GM19238 (cell line): Measurements from ENCODE around the gene OR5H6.
"Not testable (repeated sequence)": the region's sequence is repeated elsewhere in the genome, so short reads cannot be mapped to it uniquely, and the experiment has no call there.

ENCODE experiments used
- DNase-seq: peaks from one replicate; pipeline ENCODE4 v3.0.0; 2011; ENCODE audit warnings: low spot score; ENCODE audit not compliant: insufficient read length

Gene OR5H6

GRCh38 chr3:98263944-98264343 is at the start of gene OR5H6:
Gene OR5H6, plus strand, starts transcription at chr3:98264244. Its CDS starts 89 bp downstream, at chr3:98264333.
- no peak for DNase-seq

DNA sequence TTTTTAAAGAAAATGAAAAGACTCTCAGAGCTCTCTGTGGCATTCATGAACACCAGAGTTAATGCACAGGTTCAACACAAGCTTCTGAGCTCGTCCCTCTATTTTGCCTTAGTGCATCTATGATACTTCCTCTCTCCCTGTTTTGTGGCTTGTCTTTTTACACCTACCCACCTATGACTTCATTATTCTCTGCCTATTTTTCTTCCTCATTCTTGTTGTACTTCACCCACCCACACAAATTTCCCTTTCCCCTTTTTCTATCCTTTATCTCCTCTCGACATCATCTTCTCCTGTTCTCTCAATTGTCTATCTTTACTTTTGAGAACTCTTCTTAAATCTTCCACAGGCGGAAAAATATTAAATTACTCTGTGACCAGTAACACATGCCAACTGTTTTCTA is 49.0 kb upstream of the OR5H6 start:
- no peak for DNase-seq

GRCh38 chr3:98223907-98224672 is 40.0 kb upstream of the OR5H6 start:
- no peak for DNase-seq

DNA sequence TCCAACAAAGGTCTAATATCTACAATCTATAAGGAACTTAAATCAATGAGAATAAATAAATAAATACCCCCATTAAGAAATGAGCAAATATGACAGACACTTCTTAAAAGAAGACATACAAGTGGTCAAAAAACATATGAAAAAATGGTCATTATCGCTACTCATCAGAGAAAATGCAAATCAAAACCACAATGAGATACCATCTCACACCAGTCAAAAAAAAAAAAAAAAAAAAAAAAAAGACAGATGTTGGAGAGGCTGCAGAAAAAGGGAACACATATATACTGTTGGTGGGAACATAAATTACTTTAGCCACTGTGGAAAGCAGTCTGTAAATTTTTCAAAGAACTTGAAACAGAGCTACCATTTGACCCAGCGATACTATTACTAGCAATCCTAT is 31.6 kb upstream of the OR5H6 start:
- DNase-seq, result no peak

DNA sequence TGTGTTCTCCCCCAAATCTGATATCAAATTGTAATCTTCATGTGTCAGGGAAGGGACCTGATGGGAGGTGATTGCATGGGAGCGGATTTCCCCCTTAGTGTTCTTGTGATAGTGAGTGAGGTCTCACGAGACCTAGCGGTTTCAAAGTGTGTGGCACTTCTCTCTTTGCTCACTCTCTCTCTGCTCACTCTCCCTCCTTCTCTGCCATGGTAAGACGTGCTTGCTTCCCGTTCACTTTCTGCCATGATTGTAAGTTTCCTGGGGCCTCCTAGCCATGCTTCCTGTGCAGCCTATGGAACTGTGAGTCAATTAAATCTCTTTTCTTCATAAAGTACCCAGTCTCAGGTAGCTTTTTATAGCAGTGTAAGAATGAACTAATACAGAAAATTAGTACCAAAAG is 30.6 kb upstream of the OR5H6 start:
- no peak for DNase-seq

DNA sequence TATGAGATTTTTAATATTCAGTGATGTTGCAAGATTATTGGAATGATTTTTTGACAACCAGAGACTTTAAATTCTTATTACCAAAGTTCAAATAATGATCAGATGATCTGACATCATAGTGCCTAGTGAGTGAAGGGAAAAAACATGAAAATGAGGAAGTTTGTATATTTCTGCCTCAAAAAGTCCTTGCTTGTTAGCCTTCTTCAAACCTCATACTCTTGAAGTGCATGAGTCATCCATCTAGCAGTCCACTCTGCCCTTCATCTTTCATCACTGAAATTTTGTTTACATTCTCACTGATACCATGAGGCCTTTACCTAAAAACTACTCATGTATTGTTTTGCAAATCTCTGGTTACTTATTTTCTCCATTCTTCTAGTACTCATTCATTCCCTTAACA is 23.9 kb upstream of the OR5H6 start:
- DNase-seq, result no peak

GRCh38 chr3:98242155-98242554 is 21.9 kb upstream of the OR5H6 start:
- DNase-seq, result no peak

- DNase-seq, result no peak
Measured at GRCh38 chr3:98243843-98244242, 20.2 kb upstream of the OR5H6 start.

GRCh38 chr3:98246142-98246541 is 17.9 kb upstream of the OR5H6 start:
- DNase-seq, result no peak

DNA sequence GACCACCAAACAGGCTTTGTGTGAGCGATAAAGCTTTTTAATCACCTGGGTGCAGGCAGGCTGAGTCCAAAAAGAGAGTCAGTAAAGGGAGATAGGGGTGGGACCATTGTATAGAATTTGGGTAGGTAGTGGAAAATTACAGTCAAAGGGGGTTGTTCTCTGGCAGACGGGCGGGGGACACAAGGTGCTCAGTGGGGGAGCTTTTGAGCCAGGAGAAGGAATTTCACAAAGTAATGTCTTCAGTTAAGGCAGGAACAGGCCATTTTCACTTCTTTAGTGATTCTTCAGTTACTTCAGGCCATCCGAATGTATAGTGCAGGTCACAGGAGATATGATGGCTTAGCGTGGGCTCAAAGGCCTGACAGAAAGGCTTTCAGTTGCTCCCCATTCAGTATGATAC is 8.0 kb upstream of the OR5H6 start:
- DNase-seq, result not testable (repeated sequence)

- no peak for DNase-seq
Measured at GRCh38 chr3:98259707-98260106, 4.3 kb upstream of the OR5H6 start.

DNA sequence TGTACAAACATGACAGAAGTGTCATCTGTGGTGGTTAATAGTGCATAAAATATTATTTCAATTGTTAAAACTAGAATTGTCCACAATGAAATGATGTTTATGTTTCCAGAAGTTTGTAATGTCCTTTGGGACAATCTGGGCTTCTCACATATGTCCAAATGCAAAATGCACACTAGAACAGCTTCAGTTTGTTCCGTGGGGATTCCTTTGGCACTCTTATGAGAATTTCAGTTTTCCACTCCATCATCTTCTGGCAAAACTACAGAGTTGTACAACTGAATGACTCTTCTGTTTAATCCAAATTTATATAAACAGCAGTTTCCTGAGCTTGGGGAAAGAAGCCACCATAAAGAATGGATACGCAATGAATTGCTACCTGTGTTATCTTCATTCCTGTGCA is 2.0 kb upstream of the OR5H6 start:
- no peak for DNase-seq

GRCh38 chr3:98269846-98270245 is 5.8 kb downstream of the OR5H6 start:
- DNase-seq, result no peak

DNA sequence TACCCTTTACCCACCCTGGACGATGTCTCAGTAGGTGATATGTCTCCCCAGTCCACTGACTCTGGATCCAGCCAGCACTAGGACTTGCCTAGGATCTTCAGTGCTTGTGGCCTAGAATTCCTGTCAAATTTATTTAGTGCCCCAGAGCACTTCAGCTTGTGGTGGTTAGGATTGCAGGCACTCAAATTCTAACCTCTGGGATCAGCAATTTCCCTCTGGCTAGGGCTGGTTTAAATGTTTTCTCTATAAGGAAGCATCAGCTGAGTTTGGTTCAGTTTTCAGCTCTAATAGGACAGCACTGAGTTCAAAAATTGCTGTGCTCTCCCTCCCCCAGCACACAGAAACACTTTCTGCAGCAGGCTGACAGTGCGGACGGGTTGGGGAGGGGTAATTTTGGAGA is 8.1 kb downstream of the OR5H6 start:
- DNase-seq, result no peak

GRCh38 chr3:98274914-98275313 is 10.9 kb downstream of the OR5H6 start:
- no peak for DNase-seq

DNA sequence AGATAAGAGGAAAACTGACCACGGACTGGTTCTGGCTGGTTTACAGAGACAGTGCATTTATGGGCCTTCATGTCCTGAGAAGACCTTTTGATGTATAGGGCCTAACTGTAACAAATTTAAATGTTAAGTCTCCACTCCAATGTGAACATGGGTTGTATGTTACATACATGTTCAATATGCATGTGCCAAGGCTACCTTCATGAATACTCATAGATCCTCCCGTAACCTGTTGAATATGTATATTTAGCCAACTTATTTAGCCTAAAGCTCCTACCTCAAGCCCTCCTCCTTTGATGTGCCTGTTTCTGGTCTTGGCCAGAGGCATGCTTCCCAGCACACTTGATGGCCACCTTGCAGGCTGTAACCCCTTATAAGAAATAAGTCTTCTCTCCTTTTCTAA is 18.2 kb downstream of the OR5H6 start, which contains the start of gene OR5H2:
OR5H2 (plus strand) TSS at position 301 of the 400 bp plus-strand sequence. CDS start 398 bp downstream, outside the sequence.
- no peak for DNase-seq

- no peak for DNase-seq
Measured at GRCh38 chr3:98290916-98291315, 26.9 kb downstream of the OR5H6 start.

- DNase-seq, result no peak
Measured at GRCh38 chr3:98291332-98291957, 27.4 kb downstream of the OR5H6 start.
